Activated T-cell treated with anti-CD3 and anti-CD28 coated beads, Interleukin-2, amount 50 U/mL, for 1 hour (primary cell): Measurements from ENCODE around the gene GTF2I.
"Not testable (repeated sequence)": the region's sequence is repeated elsewhere in the genome, so short reads cannot be mapped to it uniquely, and the experiment has no call there.

ENCODE experiments used
- DNase-seq: peaks from one replicate; pipeline ENCODE4 v3.0.0-alpha.2; 2020

GTF2I gene

GRCh38 chr7:74656837-74657691 lies 454 bp upstream of the GTF2I start:
- peak; percentile 98 for DNase-seq

GRCh38 chr7:74658178-74659004 lies 873 bp downstream of the GTF2I start:
- DNase-seq, result peak; percentile 91

GRCh38 chr7:74660202-74660601 lies 2.7 kb downstream of the GTF2I start:
- not testable (repeated sequence) for DNase-seq

- not testable (repeated sequence) for DNase-seq
These were observed 4.6 kb downstream of the GTF2I start for GRCh38 chr7:74661836-74662794.

GRCh38 chr7:74665296-74665938 lies 7.9 kb downstream of the GTF2I start:
- DNase-seq, result no peak

GRCh38 chr7:74667013-74667412 lies 9.5 kb downstream of the GTF2I start:
- not testable (repeated sequence) for DNase-seq

- not testable (repeated sequence) for DNase-seq
These were observed 10.0 kb downstream of the GTF2I start for GRCh38 chr7:74667520-74667919.

GRCh38 chr7:74671602-74672001 lies 14.1 kb downstream of the GTF2I start:
- no peak for DNase-seq

- no peak for DNase-seq
These were observed 14.9 kb downstream of the GTF2I start for GRCh38 chr7:74672343-74672915.

- no peak for DNase-seq
These were observed 16.6 kb downstream of the GTF2I start for GRCh38 chr7:74674166-74674565.

- DNase-seq, result no peak
These were observed 25.3 kb downstream of the GTF2I start for GRCh38 chr7:74682829-74683228.

GRCh38 chr7:74683799-74684198 lies 26.3 kb downstream of the GTF2I start:
- DNase-seq, result no peak

GRCh38 chr7:74684473-74684872 lies 27.0 kb downstream of the GTF2I start:
- no peak for DNase-seq

GRCh38 chr7:74684921-74685320 lies 27.4 kb downstream of the GTF2I start:
- no peak for DNase-seq

- DNase-seq, result no peak
These were observed 33.0 kb downstream of the GTF2I start for GRCh38 chr7:74690474-74690873.

GRCh38 chr7:74704419-74704818 lies 46.9 kb downstream of the GTF2I start:
- DNase-seq, result not testable (repeated sequence)

- DNase-seq, result no peak
These were observed 49.7 kb downstream of the GTF2I start for GRCh38 chr7:74707238-74707637.

GRCh38 chr7:74708569-74709275 lies 51.2 kb downstream of the GTF2I start:
- no peak for DNase-seq

- no peak for DNase-seq
These were observed 52.6 kb downstream of the GTF2I start for GRCh38 chr7:74709880-74710671.

- DNase-seq, result no peak
These were observed 56.0 kb downstream of the GTF2I start for GRCh38 chr7:74713567-74713966.
